ENCODE measurements around the gene VSIG1.

Gene VSIG1

GRCh38 chrX:108029928-108030711 lies 14.7 kb upstream of the VSIG1 start:
- DNase-seq, result no peak
- H3K9me3 ChIP-seq, result no peaks in the 10 kb centered on the region
- no peaks in the 10 kb centered on the region for H3K4me1 ChIP-seq
- no peaks in the 10 kb centered on the region for H3K36me3 ChIP-seq
- H3K27me3 ChIP-seq, result no peaks in the 10 kb centered on the region
- no peak overlapping the region for H3K4me3 ChIP-seq (ENCODE audit: low read depth, low read length)
- TF ChIP-seq, protein P1, sequence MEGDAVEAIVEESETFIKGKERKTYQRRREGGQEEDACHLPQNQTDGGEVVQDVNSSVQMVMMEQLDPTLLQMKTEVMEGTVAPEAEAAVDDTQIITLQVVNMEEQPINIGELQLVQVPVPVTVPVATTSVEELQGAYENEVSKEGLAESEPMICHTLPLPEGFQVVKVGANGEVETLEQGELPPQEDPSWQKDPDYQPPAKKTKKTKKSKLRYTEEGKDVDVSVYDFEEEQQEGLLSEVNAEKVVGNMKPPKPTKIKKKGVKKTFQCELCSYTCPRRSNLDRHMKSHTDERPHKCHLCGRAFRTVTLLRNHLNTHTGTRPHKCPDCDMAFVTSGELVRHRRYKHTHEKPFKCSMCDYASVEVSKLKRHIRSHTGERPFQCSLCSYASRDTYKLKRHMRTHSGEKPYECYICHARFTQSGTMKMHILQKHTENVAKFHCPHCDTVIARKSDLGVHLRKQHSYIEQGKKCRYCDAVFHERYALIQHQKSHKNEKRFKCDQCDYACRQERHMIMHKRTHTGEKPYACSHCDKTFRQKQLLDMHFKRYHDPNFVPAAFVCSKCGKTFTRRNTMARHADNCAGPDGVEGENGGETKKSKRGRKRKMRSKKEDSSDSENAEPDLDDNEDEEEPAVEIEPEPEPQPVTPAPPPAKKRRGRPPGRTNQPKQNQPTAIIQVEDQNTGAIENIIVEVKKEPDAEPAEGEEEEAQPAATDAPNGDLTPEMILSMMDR (IDR thresholded peaks at IDR 0.05; ENCODE audit: low read depth, low read length), result no peak

- H3K4me3 ChIP-seq (ENCODE audit: low read depth, low read length), result no peak overlapping the region
- no peaks in the 10 kb centered on the region for H3K27me3 ChIP-seq
- H3K9me3 ChIP-seq, result no peaks in the 10 kb centered on the region
- TF ChIP-seq, protein P1 (IDR thresholded peaks at IDR 0.05; ENCODE audit: low read depth, low read length), result no peak
- no peaks in the 10 kb centered on the region for H3K36me3 ChIP-seq
- no peaks in the 10 kb centered on the region for H3K4me1 ChIP-seq
- DNase-seq, result no peak
Measured at GRCh38 chrX:108032944-108033343, 11.9 kb upstream of the VSIG1 start.

GRCh38 chrX:108033890-108034289 lies 11.0 kb upstream of the VSIG1 start:
- TF ChIP-seq, protein P1 (IDR thresholded peaks at IDR 0.05; ENCODE audit: low read depth, low read length), result no peak
- Histone ChIP-seq H3K4me1 (no peaks in the 10 kb centered on the region), H3K4me3 (ENCODE audit: low read depth, low read length) (no peak overlapping the region), H3K27me3 (no peaks in the 10 kb centered on the region), H3K36me3 (no peaks in the 10 kb centered on the region), H3K9me3 (no peaks in the 10 kb centered on the region)
- DNase-seq, result no peak

- Histone ChIP-seq H3K9me3 (no peaks in the 10 kb centered on the region), H3K4me3 (ENCODE audit: low read depth, low read length) (no peak overlapping the region), H3K4me1 (no peaks in the 10 kb centered on the region), H3K27me3 (no peaks in the 10 kb centered on the region), H3K36me3 (no peaks in the 10 kb centered on the region)
- no peak for DNase-seq
- TF ChIP-seq, protein P1 (IDR thresholded peaks at IDR 0.05; ENCODE audit: low read depth, low read length), result no peak
Measured at GRCh38 chrX:108034725-108035124, 10.1 kb upstream of the VSIG1 start.

DNA sequence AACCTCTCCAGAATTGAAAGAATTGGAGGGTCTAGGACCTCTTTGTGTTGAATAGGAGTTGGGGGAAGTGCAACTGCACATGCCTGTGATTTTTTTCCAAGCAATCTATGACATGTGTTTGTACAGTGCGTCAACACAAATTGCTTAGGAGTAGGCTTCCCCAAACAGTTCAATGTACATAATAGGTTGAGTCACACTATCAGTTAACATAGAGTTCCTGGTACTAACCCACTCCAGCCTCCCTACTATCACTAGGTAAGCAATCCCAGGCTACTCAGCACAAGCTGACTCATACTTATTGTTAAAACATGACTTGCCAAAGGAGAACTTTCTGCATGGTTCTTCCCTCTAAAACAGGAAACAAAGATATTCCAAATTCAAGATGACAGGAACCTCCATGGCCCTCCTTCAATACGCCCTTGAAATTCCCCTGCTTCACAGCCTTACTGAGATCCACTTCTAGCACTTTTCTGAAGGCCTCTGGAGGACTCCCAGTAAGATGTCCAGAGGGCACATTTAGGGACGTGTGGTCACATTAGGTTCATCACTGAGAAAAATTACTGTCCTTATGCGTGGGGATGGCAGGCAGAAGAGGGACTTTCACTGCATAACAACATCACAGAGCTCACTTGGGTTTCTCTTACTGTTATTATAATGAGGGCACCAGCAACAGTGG lies 8.4 kb upstream of the VSIG1 start:
- TF ChIP-seq, protein P1 (IDR thresholded peaks at IDR 0.05; ENCODE audit: low read depth, low read length), result no peak
- Histone ChIP-seq H3K36me3 (no peaks in the 10 kb centered on the region), H3K4me3 (ENCODE audit: low read depth, low read length) (no peak overlapping the region), H3K4me1 (no peaks in the 10 kb centered on the region), H3K27me3 (no peaks in the 10 kb centered on the region), H3K9me3 (no peaks in the 10 kb centered on the region)
- DNase-seq, result no peak

GRCh38 chrX:108049649-108050048 lies 4.8 kb downstream of the VSIG1 start:
- Histone ChIP-seq H3K4me3 (ENCODE audit: low read depth, low read length) (no peak overlapping the region), H3K9me3 (no peaks in the 10 kb centered on the region), H3K4me1 (no peaks in the 10 kb centered on the region), H3K36me3 (no peaks in the 10 kb centered on the region), H3K27me3 (no peaks in the 10 kb centered on the region)
- no peak for DNase-seq
- TF ChIP-seq, protein P1 (IDR thresholded peaks at IDR 0.05; ENCODE audit: low read depth, low read length), result no peak

Data from BE2C (cell line).